Stomach (tissue), 4 donors: ENCODE data around the gene ANXA8.

Experiments used
- CTCF ChIP-seq, 7 experiments: fragments of 450-650 bp in 4 of 7; fragments of 200-600 bp in 3 of 7; sonication (generic) in 3 of 7; IDR thresholded peaks; one replicate each; pipeline ENCODE4 v1.5.1; 2016 to 2019; ENCODE audit warnings: antibody characterized with exemption in 7 of 7, control low read depth in 2 of 7, mild to moderate bottlenecking in 1 of 7
- POLR2A ChIP-seq, 4 donors: fragments of 450-650 bp; IDR thresholded peaks; one replicate each; pipeline ENCODE4 v1.6.1; 2016; ENCODE audit warnings: antibody characterized with exemption in 4 of 4, control low read depth in 2 of 4, mild to moderate bottlenecking in 1 of 4, moderate library complexity in 1 of 4

GRCh38 chr10:47454780-47455058 is 29.2 kb downstream of the ANXA8 start:
- no peak for TF ChIP-seq POLR2A (IDR thresholded peaks at IDR 0.05)
- TF ChIP-seq CTCF (IDR thresholded peaks at IDR 0.05), result no peak
